ENCODE results near the gene PPP1R12C. TPM values are rescaled to one million over a fixed set of nuclear protein-coding genes. Genes with fewer than 3 reads are reported as not detected.
A peak's percentile ranks its signal among the peaks of the same experiment; 100 is the strongest.

The PPP1R12C gene
- total RNA-seq, 1 experiment from 2014 or later: 79.9 TPM

DNA sequence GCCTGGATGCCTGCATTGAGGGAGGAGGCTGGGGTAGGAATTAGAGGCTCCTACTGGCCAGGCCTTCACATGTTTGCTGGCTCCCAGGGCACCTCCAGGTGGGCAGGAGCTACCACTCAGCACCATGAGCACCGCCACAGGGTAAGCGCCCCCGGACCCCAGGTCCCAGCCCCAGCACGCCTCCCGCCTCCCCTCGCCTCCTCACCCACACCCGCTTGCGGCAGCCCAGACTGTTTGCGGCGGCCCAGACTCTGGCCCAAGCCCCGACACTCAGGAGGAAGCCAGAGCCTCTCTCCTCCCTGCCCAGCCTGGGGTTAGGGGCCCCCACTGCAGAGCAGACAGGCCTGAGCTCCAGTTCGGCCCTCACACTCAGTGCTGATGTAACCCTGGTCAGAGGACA, 41.1 kb downstream of the PPP1R12C start:
- Histone ChIP-seq H2BK20ac (ENCODE audit: low read depth, low read length, poor library complexity, severe bottlenecking) (no peak overlapping the region), H3K23me2 (ENCODE audit: insufficient read length, low read depth, low read length, poor library complexity, severe bottlenecking) (peaks cover 11% of the 10 kb centered on the region), H3K4me1 (ENCODE audit: insufficient read depth, low read length) (peaks cover 5% of the 10 kb centered on the region; the same call in 1 of the 2 replicates), H3K4me2 (ENCODE audit: insufficient read depth, insufficient read length, low read length) (no peak overlapping the region), H3K18ac (ENCODE audit: insufficient read length, low read depth, low read length) (no peak overlapping the region), H2BK5ac (ENCODE audit: insufficient read length, low read length) (no peak overlapping the region), H3K79me1 (ENCODE audit: insufficient read depth, low read depth, low read length, poor library complexity, severe bottlenecking) (no peaks in the 10 kb centered on the region), H2BK12ac (ENCODE audit: insufficient read length, low read depth, low read length) (no peak overlapping the region), H3K79me2 (ENCODE audit: insufficient read depth, low read length) (no peaks in the 10 kb centered on the region), H2BK15ac (ENCODE audit: low read depth, low read length) (no peak overlapping the region), H4K91ac (ENCODE audit: insufficient read length, low read depth, low read length) (no peak overlapping the region), H3K56ac (ENCODE audit: insufficient read length, low read depth, low read length) (no peak overlapping the region), H3K23ac (ENCODE audit: insufficient read length, low read depth, low read length) (no peak overlapping the region), H3K9ac (ENCODE audit: extremely low read depth, insufficient read length, low read length) (no peak overlapping the region), H4K5ac (ENCODE audit: insufficient read length, low read depth, low read length) (no peak overlapping the region), H3K9me3 (ENCODE audit: control insufficient read depth, low read depth, low read length) (no peaks in the 10 kb centered on the region), H3K14ac (ENCODE audit: insufficient read depth, low read length) (no peak overlapping the region), H4K8ac (replicated peaks; ENCODE audit: insufficient read length, low read depth, low read length) (no peak overlapping the region), H4K20me1 (ENCODE audit: control insufficient read depth, insufficient read depth, insufficient read length) (no peaks in the 10 kb centered on the region), H2AFZ (ENCODE audit: low read length) (no peak overlapping the region), H3K27me3 (ENCODE audit: insufficient read depth, low read length) (peaks cover 13% of the 10 kb centered on the region; the same call in 1 of the 2 replicates), H3T11ph (ENCODE audit: low read length) (no peak overlapping the region), H3K27ac (ENCODE audit: insufficient read length, low read depth, low read length) (no peak overlapping the region), H3K4ac (ENCODE audit: low read depth, low read length) (no peak overlapping the region), H2BK120ac (ENCODE audit: low read depth, low read length, poor library complexity, severe bottlenecking) (no peak overlapping the region), H2AK5ac (ENCODE audit: insufficient read length, low read length) (no peak overlapping the region)
- DNase-seq: no peak
- H3K27me3 Mint-ChIP-seq (ENCODE audit: low read depth): peaks cover 79% of the 10 kb centered on the region
- no peak for TF ChIP-seq CTCF (conservative IDR thresholded peaks at IDR 0.05)
- peaks cover 29 to 41% of the 10 kb centered on the region in 2 experiments for H3K4me1 Mint-ChIP-seq
- peaks cover 2 to 8% of the 10 kb centered on the region in 2 experiments; a peak in 3 of 5 replicates for H3K9me3 Mint-ChIP-seq
- peak overlapping the region in 1 of 3 experiments; percentile 47; a peak in 2 of 7 replicates for H3K27ac Mint-ChIP-seq
- WGBS (ENCODE audit: extremely low coverage, insufficient read length, low lambda C conversion rate): no CpG with 5 or more reads among the region's 12 CpGs
- H3K4me3 Mint-ChIP-seq: peak overlapping the region; percentile 59 to 72; a peak in 3 of 5 replicates
- no peaks in the 10 kb centered on the region; a peak in 2 of 7 replicates for H3K36me3 Mint-ChIP-seq (ENCODE audit: insufficient read depth in 1 of 3, low read depth in 3 of 3)

All from H9 (cell line).